Measurements from ENCODE around the gene FAM180B. TPM values are rescaled to one million over a fixed set of nuclear protein-coding genes. Genes with fewer than 3 reads are reported as not detected.
"Not testable (repeated sequence)": the region's sequence is repeated elsewhere in the genome, so short reads cannot be mapped to it uniquely, and the experiment has no call there.

Gene FAM180B, protein sequence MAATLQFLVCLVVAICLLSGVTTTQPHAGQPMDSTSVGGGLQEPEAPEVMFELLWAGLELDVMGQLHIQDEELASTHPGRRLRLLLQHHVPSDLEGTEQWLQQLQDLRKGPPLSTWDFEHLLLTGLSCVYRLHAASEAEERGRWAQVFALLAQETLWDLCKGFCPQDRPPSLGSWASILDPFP
- total RNA-seq: under 1 TPM in 1 of 3 donors, not detected in 2; 0.13 TPM

DNA sequence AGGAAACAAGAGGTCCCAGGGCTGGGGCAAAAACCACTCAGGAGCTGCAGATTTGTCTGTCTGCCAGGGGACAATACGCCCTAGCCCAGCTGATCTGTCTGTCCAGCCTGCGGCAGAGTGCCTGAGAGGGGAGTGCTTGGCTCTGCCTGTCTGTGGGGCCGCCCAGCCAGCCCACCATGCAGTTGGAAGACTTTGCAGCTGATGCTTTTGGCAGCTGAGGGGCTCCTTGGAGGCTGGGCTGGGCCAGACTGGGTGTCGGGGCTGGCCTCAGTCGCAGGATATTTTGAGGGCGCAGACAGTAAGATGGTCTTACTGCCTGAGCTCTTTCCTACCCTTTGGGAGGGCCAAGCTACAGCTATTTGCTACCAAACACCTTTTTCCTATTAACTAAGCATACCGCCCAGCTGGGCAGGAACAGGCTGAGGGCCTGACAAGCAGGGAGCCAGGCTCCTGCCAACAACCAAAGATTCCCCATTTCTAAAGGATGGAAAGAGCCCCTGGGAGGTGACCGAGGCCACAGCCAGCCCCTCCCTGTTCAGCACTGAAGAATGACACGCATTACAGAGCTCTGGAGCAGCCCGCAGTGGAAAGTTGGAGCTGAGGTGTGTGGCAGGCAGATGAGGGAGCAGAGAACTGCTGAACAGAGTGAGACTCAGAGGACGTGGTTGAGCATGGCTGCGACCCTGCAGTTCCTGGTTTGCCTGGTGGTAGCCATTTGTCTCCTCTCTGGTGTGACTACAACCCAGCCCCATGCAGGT, at the start of gene FAM180B:
Gene FAM180B (plus strand): TSS at position 581 of the 758 bp plus-strand sequence. CDS start 91 bp downstream, at position 672.
- no peaks in the 10 kb centered on the region for H3K27me3 Mint-ChIP-seq (ENCODE audit: low read depth)
- ATAC-seq: no peak
- H3K4me1 Mint-ChIP-seq (ENCODE audit: low read depth): no peaks in the 10 kb centered on the region
- H3K4me3 Mint-ChIP-seq: no peak within 1 kb of the TSS
- DNase-seq: no peak
- peaks cover 25% of the 10 kb centered on the region for H3K36me3 Mint-ChIP-seq (ENCODE audit: insufficient read depth)
- no peaks in the 10 kb centered on the region for H3K9me3 Mint-ChIP-seq

DNA sequence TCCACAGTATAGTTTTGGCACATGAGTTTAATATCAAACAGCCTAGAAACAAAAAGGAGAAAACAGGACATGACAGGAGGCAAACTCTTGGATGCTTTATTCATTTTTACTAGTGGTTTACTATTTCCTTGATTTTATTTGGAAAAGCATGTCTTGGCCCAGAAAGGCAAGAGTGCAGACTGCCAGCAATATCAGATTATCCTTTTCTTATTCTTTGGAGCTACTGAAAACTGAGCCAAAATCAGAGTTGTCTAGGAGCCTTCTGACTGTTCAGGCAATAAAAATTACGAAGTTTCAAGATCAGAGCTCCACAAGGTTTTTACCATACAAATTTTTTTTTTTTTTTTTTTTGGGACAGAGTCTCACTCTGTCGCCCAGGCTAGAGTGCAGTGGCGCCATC, 49.6 kb upstream of the FAM180B start:
- Mint-ChIP-seq H3K4me3 (no peak overlapping the region), H3K36me3 (ENCODE audit: insufficient read depth) (peaks cover 9% of the 10 kb centered on the region), H3K9me3 (no peaks in the 10 kb centered on the region), H3K27me3 (ENCODE audit: low read depth) (no peaks in the 10 kb centered on the region), H3K4me1 (ENCODE audit: low read depth) (peaks cover 60% of the 10 kb centered on the region)
- ATAC-seq (no peak), DNase-seq (no peak)

DNA sequence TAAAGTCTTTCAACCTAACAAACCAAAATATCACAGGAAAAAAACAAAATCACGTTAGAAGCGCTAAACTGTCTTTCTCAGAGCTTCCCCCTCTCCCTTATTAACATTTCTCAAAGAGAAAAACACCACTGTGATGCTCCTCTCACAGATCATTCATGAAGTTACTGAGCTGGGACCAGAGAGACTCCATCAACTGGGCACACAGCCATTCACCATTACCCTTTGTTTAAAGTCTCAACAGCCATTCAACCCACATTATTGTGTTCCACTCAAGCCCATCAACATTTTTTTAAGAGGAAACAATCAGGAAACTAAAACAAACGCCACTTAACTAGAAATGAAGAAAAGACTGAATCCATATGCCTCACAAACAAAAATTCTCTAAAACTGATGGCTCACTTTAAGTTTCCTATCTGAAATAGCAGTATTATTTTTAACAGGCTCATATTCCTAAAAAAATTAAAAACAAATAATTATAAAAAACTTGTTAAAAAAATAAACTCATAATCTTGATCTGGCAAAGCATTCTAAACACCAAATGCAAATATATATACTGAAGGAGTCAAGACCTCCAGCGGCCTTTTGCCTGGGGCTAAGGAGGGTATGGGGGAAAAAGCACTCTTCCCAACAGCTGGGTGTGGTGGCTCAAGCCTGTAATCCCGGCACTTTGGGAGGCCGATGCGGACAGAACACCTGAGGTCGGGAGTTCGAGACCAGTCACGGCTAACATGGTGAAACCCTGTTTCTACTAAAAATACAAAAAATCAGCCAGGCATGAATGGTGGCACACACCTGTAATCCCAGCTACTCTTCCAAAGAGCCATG, 47.5 kb upstream of the FAM180B start:
- Mint-ChIP-seq H3K36me3 (ENCODE audit: insufficient read depth) (peaks cover 9% of the 10 kb centered on the region), H3K4me3 (no peak overlapping the region), H3K4me1 (ENCODE audit: low read depth) (peaks cover 65% of the 10 kb centered on the region), H3K27me3 (ENCODE audit: low read depth) (no peaks in the 10 kb centered on the region), H3K9me3 (no peaks in the 10 kb centered on the region)
- ATAC-seq (no peak), DNase-seq (no peak)

GRCh38 chr11:47539681-47540039, 46.8 kb upstream of the FAM180B start:
- ATAC-seq (no peak), DNase-seq (no peak)
- Mint-ChIP-seq H3K4me1 (ENCODE audit: low read depth) (peaks cover 70% of the 10 kb centered on the region), H3K36me3 (ENCODE audit: insufficient read depth) (peaks cover 9% of the 10 kb centered on the region), H3K4me3 (peak overlapping the region; percentile 50), H3K27me3 (ENCODE audit: low read depth) (no peaks in the 10 kb centered on the region), H3K9me3 (no peaks in the 10 kb centered on the region)

DNA sequence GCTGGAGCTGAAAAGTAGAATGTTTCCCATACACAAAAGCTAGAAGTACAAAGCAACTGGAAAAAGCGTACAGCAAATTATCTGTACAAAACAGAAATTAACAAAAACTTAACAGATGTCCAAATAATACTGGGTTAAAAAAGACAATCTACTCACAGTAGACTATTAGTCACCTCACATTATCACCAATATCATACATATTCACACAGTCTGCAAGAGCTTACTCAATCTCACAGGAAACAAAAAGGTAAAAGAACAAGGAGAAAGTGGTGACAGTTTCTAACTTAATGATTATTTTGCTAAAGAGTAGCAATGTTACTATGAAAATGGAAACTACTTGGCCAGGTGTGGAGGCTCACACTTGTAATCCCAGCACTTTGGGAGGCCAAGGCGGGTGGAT, 45.4 kb upstream of the FAM180B start:
- Mint-ChIP-seq H3K4me1 (ENCODE audit: low read depth) (peaks cover 66% of the 10 kb centered on the region), H3K4me3 (peak overlapping the region; percentile 58), H3K36me3 (ENCODE audit: insufficient read depth) (peaks cover 6% of the 10 kb centered on the region), H3K27me3 (ENCODE audit: low read depth) (no peaks in the 10 kb centered on the region), H3K9me3 (no peaks in the 10 kb centered on the region)
- DNase-seq (no peak), ATAC-seq (peak; percentile 20 to 29)

DNA sequence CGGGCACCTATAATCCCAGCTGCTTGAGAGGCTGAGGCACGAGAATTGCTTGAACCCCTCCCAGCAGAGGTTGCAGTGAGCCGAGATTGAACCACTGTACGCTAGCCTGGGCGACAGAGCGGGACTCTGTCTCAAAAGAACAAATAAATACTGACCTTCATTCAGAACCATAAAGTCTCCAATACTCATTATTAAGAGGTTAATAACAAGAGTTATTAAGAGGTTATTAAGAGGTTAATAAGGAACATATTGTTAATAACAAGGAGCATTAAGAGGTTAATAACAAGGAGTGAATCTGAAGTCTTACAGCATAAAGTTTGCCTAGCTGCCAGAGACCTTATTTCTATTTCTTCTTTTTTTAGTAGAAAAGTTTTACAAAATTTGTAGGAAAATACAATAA, 41.2 kb upstream of the FAM180B start:
- Mint-ChIP-seq H3K4me1 (ENCODE audit: low read depth) (peaks cover 73% of the 10 kb centered on the region), H3K4me3 (no peak overlapping the region), H3K9me3 (no peaks in the 10 kb centered on the region), H3K27me3 (ENCODE audit: low read depth) (no peaks in the 10 kb centered on the region), H3K36me3 (ENCODE audit: insufficient read depth) (peaks cover 9% of the 10 kb centered on the region)
- ATAC-seq: no peak
- DNase-seq: no peak

DNA sequence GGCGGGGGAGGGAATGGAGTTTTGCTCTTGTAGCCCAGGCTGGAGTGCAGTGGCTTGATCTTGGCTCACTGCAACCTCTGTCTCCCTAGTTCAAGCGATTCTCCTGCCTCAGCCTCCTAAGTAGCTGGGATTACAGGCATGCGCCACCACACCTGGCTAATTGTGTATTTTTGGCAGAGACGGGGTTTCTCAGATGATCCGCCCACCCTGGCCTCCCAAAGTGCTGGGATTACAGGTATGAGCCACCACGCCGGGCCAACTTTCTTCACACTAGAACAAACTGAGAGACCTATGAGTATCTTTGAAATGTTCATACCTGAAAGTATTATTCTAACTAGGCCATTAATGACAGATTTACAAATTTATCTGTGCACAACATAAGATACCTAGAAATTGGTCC, 40.2 kb upstream of the FAM180B start:
- not testable (repeated sequence) for H3K4me3 Mint-ChIP-seq; ATAC-seq; H3K9me3 Mint-ChIP-seq; DNase-seq; H3K27me3 Mint-ChIP-seq (ENCODE audit: low read depth)
- H3K4me1 Mint-ChIP-seq (ENCODE audit: low read depth): peaks cover 73% of the 10 kb centered on the region
- peaks cover 14% of the 10 kb centered on the region for H3K36me3 Mint-ChIP-seq (ENCODE audit: insufficient read depth)

- Mint-ChIP-seq H3K4me1 (ENCODE audit: low read depth) (peaks cover 53% of the 10 kb centered on the region), H3K36me3 (ENCODE audit: insufficient read depth) (peaks cover 17% of the 10 kb centered on the region), H3K4me3 (peak overlapping the region; percentile 92), H3K9me3 (no peaks in the 10 kb centered on the region), H3K27me3 (ENCODE audit: low read depth) (no peaks in the 10 kb centered on the region)
- ATAC-seq (no peak), DNase-seq (no peak)
Measured at GRCh38 chr11:47550288-47551047, 36.0 kb upstream of the FAM180B start.

DNA sequence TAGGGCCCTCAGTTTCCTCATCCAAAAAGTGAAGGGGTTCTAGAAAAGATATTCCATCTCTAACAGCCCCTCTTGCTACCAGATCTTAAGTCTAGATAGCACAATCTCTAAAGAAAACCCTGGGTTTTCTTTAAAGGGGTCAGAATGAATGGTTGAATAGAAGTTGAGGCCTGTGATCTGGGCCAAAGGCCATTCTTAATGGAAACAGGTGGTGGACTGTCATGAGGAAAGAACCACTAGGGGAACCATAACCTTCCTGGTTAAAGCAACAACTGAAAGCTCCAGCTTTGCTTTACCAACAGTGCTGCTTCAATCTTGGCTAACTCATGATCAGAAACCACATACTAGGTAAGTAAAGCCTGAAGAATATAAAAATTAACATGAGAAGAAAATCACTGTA, 35.4 kb upstream of the FAM180B start:
- peak overlapping the region; percentile 92 for H3K4me3 Mint-ChIP-seq
- ATAC-seq (no peak), DNase-seq (no peak)
- peaks cover 17% of the 10 kb centered on the region for H3K36me3 Mint-ChIP-seq (ENCODE audit: insufficient read depth)
- H3K27me3 Mint-ChIP-seq (ENCODE audit: low read depth): no peaks in the 10 kb centered on the region
- peaks cover 53% of the 10 kb centered on the region for H3K4me1 Mint-ChIP-seq (ENCODE audit: low read depth)
- no peaks in the 10 kb centered on the region for H3K9me3 Mint-ChIP-seq

DNA sequence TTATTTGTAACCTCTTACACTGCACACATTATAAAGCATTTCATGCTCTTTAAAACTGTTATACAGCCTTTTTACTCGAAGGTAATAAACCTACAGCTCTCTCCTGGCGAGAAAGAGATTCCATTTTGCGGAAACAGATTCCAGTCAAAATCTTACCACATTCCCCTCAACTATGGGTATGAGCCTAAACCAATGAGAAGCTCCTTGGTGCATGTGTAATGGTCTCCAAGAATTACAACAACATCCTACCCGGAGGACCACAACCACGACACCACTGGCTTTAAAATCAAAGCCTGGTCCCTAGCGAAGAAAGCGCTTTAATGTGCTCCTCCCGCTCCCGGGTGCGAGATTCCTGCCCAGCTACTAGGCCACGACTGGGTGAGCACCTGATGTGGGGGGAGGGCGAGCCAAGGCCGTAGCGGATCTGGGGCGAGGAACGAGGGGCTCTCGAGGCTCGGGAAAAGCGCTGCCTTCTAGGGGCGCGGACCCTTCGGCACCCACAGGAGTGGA, 34.4 kb upstream of the FAM180B start:
- H3K4me3 Mint-ChIP-seq: peak overlapping the region; percentile 92
- no peaks in the 10 kb centered on the region for H3K9me3 Mint-ChIP-seq
- ATAC-seq (peak; percentile 3), DNase-seq (peak; percentile 14)
- no peaks in the 10 kb centered on the region for H3K27me3 Mint-ChIP-seq (ENCODE audit: low read depth)
- H3K4me1 Mint-ChIP-seq (ENCODE audit: low read depth): peaks cover 46% of the 10 kb centered on the region
- H3K36me3 Mint-ChIP-seq (ENCODE audit: insufficient read depth): peaks cover 16% of the 10 kb centered on the region

DNA sequence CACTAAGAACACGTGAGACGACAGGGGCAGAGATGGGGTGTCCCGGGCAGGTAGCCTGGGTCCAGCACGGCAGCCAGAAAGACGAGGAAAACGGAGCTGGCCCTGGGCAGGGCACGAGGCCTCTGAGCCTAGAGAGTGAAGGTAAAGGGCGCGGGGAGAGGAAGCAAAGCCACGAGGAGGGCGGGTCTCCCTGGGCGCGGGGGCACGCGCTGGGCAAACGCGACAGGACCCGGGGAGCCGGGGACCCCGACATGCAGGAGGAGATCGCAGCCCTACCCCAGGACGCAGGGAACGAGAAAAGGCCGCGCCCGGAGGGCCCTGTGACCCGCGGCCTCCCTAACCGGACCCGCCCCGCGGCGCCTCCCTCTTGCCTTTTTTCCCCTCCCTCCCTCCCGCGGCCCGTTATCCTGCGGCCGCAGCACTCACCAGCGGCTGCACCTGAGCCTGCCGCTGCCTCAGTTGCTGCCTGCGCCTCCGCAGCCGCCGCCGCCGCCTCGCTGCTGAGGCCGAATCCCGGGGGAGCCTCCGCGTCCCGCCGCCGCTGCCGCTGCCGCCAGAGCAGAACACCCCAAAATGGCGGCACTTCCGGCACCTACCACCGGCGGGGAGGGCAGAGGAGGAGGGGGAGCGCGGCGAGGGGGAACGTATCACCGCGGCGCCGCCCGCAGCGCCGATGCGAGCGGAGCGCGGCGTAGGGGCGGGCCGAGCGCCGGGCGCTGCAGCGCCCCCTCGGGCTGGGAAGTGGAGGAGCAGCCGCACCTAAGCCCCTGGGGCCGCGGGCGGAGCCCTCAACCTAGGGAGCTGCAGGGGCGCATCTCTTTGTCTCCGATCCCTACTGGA, 33.7 kb upstream of the FAM180B start, which contains the start of gene CELF1:
Gene CELF1 (minus strand): TSS at position 567 of the 840 bp plus-strand sequence. CDS start 53,609 bp downstream, outside the sequence.
- Mint-ChIP-seq H3K27me3 (ENCODE audit: low read depth) (no peaks in the 10 kb centered on the region), H3K36me3 (ENCODE audit: insufficient read depth) (peaks cover 14% of the 10 kb centered on the region), H3K9me3 (no peaks in the 10 kb centered on the region), H3K4me3 (peak within 1 kb of the TSS; percentile 92), H3K4me1 (ENCODE audit: low read depth) (peaks cover 41% of the 10 kb centered on the region)
- peak; percentile 88 for DNase-seq
- peak; percentile 95 for ATAC-seq

- Mint-ChIP-seq H3K27me3 (ENCODE audit: low read depth) (no peaks in the 10 kb centered on the region), H3K36me3 (ENCODE audit: insufficient read depth) (peaks cover 14% of the 10 kb centered on the region), H3K4me1 (ENCODE audit: low read depth) (peaks cover 35% of the 10 kb centered on the region), H3K9me3 (no peaks in the 10 kb centered on the region), H3K4me3 (peak overlapping the region; percentile 82)
- ATAC-seq: peak; percentile 16 to 31
- DNase-seq: no peak
Measured at GRCh38 chr11:47553406-47553743, 33.1 kb upstream of the FAM180B start.

DNA sequence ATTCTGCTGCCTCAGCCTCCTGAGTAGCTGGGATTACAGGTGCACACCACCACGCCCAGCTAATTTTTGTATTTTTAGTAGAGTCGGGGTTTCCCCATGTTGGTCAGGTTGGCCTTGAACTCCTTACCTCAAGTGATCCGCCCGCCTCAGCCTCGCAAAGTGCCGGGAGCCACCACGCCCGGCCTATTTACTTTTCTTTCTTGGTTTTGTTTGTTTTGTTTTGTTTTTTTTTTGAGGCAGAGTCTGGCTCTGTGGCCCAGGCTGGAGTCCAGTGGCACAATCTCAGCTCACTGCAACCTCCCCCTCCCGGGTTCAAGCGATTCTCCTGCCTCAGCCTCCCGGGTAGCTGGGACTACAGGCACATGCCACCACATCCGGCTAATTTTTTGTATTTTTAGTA, 29.5 kb upstream of the FAM180B start:
- H3K27me3 Mint-ChIP-seq (ENCODE audit: low read depth); DNase-seq; H3K9me3 Mint-ChIP-seq; H3K36me3 Mint-ChIP-seq (ENCODE audit: insufficient read depth); ATAC-seq; H3K4me1 Mint-ChIP-seq (ENCODE audit: low read depth); H3K4me3 Mint-ChIP-seq: not testable (repeated sequence)
